HuH-7 (cell line): Measurements from ENCODE around the gene RFX4.

Experiments
- DNase-seq: peaks from one replicate; pipeline ENCODE4 v3.0.0; 2011; ENCODE audit warnings: low spot score

The RFX4 gene

DNA sequence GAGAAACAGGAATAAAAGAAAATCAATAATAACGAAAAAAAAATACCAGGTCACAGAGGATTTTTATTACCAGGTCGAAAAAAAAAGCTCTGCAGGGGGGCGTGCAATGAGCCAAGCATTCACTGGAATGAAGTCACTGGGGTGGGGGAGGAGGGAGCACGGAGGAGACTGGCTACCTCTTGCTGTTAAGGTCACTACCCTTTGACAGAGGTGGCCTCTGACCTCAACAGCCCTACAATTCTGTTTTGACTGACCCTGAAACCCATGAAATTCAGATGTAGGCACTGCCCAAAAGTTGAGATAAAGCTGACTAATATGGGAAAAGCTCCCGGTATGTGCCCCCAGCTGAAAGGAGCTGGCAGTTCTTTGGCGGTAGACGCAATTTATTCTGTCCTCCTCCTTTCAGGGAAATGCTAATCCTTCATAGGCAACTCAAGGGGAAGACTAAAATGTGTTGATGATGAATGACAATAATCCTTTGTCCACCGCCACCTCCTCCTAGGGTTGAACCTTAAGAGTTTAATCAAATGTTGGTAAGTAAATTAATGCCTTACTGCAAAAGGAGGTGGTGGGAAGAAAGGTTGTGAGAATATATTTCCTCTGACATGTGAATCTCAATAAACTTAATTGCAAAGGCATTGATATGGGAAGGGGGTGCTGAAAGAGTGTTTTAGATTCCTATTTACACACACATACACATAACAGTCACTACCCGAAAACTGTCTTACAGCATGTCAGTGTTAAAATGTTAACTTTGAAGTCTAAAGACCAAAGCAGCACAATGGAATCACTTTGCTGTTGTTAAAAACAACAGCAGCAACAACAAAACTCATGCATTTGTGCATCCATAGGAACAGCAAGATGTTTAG lies 185.4 kb downstream of the RFX4 start:
- DNase-seq: no peak

DNA sequence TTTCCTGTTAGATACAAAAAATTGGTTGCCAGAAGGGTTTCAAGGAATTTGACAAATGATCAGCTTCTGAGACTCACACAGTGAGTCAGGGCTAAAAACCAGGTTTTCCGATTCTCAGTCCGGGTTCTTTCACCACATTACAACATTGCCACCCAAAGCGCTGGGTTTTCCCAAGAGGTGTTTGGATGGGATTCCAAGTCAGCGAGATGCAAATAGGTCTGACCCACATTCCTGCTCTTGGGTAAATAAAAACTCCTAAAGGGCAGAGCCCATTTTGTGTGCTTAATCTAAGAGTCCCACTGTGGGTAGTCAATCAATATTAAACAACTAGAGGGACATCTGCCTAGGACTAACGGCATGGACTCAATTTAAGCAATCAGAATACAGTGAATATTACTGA lies 186.3 kb downstream of the RFX4 start:
- DNase-seq: peak; percentile 41

- DNase-seq: no peak
Observed at GRCh38 chr12:106769546-106769945, 186.7 kb downstream of the RFX4 start.

DNA sequence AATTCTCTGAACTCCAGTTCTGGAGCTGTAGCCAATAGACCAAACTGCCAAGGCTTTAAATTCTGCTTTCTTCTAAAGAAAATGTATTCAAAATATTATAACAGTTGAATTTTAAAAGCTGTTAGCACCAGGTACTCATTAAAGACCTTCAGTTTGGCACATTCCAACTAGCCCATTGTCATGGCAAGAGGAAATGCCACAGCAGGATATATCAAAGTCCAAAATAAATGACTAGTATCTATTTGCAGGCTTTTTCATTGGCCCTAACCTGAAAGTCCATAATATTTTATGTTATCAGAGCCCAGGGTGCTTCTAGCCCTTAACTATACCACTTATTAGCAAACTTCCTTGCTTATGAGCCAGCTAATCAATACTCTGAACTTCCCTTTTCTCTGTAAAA lies 188.6 kb downstream of the RFX4 start:
- DNase-seq: no peak

GRCh38 chr12:106773286-106774004 lies 190.6 kb downstream of the RFX4 start:
- DNase-seq: no peak

- DNase-seq: peak; percentile 93
Observed at GRCh38 chr12:106774005-106774807, 191.4 kb downstream of the RFX4 start, which contains the start of gene RIC8B. Gene RIC8B, plus strand, starts transcription at chr12:106774682. Its CDS starts 64 bp downstream, at chr12:106774746.

GRCh38 chr12:106774808-106775524 lies 192.2 kb downstream of the RFX4 start:
- no peak for DNase-seq

DNA sequence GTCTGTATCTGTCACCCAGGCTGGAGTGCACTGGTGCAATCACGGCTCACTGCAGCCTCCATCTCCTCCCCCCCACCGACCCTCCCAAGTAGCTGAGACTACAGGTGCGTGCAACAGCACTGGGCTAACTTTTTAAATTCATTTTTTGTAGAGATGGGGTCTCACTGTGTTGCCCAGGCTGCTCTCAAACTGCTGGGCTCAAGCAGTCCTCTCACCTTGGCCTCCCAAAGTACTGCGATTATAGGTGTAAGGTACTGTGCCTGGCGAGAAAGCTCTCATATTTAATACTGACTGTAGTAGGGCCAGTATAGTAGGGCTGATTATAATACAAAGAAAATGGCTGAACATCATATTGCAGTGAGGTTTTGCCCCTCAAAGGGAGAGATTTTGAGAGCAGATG lies 194.1 kb downstream of the RFX4 start:
- no peak for DNase-seq

GRCh38 chr12:106780010-106780631 lies 197.3 kb downstream of the RFX4 start:
- no peak for DNase-seq

DNA sequence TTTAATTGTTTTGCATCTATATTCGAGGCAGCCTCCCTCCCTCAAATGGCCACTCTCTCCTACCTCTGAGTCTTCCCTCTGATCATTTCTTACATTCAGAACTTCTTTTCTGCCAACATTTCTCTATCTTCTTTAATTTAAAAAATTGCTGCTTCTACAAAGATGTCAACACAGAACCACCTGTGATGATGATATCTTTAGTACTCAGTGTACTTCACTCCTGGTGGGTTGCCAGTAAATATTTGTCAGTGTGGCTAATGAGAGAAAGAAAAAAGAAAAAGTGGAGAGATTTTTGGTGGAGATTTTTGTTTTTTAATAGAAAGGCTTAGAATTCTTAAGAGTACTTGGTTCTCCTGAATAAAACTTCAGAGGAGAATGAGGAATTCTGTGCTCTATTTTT lies 199.8 kb downstream of the RFX4 start:
- no peak for DNase-seq

DNA sequence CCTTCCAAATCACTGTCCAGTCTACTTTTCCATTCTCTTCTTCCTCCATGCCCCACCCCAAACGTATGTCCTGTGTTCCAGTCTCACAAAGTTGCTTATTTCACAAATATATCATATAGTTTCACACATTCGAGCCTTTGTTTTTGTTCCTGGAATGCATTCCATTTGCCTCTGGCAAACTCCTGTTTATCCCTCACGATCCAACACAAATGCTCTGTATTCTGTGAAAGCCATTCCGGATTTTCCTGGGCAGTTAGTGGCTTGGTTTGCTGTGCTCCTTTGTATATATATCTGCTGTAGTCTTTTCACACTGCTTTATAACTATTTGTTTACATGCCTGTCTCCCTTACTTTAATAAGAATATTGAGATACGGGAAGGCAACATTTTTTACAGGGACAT lies 200.7 kb downstream of the RFX4 start:
- DNase-seq: no peak

GRCh38 chr12:106790020-106790419 lies 207.2 kb downstream of the RFX4 start:
- no peak for DNase-seq

DNA sequence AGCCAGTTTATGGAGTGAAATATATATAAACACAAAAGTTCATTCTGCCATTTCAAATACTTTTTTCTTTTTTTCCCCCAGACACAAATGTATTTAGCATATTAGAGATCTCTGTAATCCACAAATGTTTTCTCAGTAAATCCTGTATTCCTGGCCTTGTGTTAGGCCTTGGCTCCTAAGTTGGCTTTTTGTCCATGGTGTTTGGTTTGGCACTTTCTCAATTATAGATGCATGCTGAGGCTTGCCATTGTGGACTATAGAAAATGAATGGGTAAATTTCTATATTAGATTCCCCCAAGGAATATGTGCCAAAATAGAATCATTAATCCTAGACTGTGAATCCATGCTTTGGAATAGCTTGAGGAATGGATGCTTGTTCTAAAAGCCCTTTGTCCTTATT lies 208.7 kb downstream of the RFX4 start:
- no peak for DNase-seq

DNA sequence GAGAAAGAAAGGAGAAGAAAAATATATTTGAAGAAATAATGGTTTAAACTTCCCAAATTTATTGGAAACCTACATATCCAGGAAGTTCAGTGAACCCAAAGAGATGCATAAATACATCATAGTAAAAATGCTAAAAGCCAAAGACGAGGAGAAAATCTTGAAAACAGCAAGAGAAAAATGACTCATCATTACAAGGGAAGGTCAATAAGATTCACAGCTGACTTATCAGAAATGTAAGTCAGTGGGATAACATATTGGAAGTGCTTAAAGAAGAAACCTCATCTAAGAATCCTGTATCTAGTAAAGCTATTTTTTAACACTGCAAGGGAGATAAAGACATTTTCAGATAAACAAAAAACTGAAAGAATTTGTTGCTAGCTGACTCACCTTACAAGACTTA lies 211.6 kb downstream of the RFX4 start:
- DNase-seq: no peak

DNA sequence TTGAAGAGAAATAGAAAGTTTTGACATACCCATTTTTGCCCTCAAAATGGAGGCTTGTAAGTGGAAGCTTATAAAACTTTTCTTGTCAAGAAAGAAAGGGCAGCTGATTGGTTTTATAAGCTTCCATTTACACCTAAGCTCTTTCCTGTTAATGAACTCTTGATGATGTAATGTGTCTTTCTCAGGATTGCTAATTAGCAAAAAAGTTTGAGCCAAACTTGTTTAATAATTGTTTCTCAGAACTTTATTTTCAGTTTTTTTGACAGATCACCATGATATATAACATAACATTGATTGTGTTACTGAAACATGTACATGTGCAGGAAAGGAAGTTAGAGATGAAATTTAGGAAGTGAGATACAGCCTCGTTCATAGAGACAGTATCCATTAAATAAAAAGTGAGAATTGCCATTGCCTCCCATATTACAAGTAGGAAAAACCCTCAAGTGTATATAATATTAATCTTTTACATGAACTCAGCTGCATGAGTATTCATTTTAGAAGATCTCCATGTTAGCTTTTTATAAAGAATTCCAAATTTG lies 218.4 kb downstream of the RFX4 start:
- DNase-seq: no peak

GRCh38 chr12:106801830-106802533 lies 219.2 kb downstream of the RFX4 start:
- no peak for DNase-seq

DNA sequence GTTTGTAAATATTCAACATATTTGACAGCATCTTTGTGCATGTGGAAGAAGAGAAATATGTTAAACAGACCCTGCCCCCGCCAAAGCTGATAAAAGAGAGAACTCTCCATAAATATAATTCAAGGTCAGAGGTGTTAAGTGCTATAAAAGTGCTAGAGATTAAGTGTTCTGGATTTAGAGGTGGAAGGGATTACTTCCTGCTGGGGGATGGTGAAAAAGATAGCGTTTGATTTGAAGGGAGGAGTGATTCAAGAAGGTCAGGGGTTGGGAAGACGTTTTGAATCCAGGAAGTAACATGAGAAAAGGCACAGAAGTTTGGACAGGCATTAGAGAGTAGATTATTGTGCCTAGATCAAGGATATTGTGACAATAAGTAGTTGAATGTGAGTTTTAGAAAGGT lies 221.9 kb downstream of the RFX4 start:
- DNase-seq: no peak
